Suppressor macrophage treated with lipopolysaccharide for 1 hour (primary cell): ENCODE results near the gene TEX264.

Source experiments
- DNase-seq, 3 donors: peaks; one replicate each; pipeline ENCODE4 v3.0.0-alpha.2; 2020 to 2022

Gene TEX264

GRCh38 chr3:51675201-51675611 lies 4.2 kb downstream of the TEX264 start:
- DNase-seq, result no peak

DNA sequence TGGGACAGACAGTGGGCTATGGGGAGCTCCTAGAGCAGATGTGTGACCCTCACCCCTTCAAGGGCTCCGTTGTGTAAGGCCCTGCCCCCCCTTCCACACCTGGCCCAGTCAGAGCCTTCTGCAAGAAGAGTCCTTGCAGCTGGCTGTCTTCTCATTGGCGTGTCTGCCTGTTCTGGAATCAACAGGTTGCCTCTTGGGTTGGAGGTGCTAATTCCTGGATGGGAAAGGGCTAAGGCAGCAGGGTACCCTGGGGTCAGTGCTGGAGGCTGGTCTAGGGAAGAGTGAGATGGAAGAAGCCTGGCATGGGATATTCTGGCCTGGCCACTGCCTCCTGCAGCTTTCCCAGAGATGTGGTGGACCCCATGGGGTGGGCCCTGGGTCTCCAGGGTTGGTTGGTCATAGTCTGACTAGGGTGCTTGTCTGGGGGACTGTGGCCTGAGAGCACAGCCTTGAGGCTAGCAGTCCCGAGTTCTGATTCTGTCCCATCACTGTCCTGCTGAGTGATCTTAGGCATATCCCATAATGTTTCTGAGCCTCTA lies 5.1 kb downstream of the TEX264 start:
- DNase-seq, result no peak

DNA sequence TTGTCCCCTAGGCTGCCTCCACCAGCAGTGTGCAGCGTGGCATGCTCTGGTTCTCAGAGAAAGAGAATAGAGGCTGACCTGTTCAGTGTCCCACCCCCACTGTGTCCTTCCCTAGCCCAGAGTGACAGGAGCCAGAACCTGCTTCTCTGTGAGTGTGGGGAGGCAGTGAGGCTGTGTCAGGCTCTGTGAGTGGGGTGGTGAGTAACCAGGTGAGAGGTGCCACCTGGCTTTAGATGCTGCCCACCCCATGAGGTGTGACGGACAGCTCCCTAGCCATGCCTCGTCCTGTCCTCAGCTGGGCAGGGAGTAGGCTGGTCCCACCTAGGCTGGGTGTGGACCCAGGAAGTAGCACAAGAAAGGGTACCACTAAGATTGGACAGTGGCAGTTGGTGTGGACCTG lies 6.3 kb downstream of the TEX264 start:
- no peak for DNase-seq

GRCh38 chr3:51678186-51678585 lies 7.1 kb downstream of the TEX264 start:
- no peak for DNase-seq

DNA sequence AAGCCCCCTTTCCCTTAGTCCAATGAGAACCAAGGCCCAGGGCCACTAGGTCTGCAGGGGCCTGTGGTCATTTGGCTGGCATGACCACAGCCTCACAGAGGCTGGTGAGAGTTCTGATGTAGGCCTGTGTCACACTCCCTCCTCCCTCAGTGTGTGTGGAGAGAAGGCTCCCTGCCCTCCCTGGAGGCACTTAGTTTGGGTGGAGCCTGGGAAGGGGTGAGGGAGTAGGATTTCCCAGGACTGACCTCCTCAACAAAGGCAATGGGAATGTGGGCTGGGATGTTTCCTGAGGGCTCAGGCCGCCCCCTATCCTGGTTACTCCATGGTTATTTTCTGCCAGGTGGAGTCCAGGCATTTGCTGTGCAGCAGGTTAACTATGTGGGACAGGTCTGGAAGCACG lies 7.6 kb downstream of the TEX264 start:
- no peak for DNase-seq

GRCh38 chr3:51679318-51679717 lies 8.3 kb downstream of the TEX264 start:
- no peak for DNase-seq

- no peak for DNase-seq
These were observed 8.7 kb downstream of the TEX264 start for GRCh38 chr3:51679777-51680176.

DNA sequence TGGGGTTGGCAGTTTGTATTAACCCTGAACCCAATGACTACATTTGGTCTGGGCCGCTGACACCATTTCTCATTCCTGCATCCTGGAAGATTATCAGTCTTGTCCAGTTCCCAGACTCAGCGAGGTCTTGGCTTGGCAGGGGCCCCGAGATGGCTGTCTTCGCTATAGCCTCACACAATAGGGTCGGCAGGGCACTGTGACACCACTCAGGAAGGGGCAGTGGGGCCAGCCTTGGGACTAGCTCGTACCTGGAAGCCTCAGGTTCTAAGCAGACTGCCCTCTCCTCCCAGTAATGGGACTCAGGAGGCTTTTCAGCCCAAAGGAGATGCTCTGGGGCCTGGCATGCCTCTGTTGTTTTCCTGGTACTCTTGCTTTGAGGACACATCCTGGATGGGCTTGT lies 9.1 kb downstream of the TEX264 start:
- no peak for DNase-seq

DNA sequence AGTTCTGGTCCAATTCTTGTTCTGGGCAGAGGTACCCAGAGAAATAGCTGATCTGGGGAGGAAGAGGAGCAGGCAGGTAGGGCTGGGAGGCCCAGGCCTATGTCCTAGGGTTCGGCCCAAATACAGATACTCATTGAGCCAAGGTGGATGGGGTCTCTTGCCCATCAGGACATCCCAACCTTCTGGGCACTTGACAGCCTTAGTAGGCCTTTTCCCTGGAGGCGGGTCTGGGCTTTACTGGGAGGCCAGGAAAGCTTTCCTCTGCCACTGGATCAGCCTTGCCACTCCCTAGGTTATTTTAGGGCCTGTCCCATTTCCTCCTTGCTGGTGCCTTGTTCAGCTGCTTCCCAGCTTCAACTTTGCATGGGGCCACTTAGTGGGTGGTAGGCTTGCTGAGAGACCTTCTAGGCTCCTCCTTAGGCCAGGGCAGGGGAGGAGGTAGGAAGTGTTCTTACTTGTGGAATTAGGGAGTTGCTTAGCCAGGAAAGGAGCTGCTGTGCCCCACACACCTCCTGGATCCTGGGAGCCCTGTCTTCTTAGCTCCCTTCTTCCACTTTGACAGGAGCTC lies 9.7 kb downstream of the TEX264 start:
- peak in 2 of 3 donors; percentile 32 to 35 for DNase-seq

GRCh38 chr3:51681453-51681852 lies 10.4 kb downstream of the TEX264 start:
- DNase-seq, result peak; percentile 80 to 84 (median 83)

GRCh38 chr3:51682079-51682478 lies 11.0 kb downstream of the TEX264 start:
- DNase-seq, result peak; percentile 87 to 92 (median 91)

DNA sequence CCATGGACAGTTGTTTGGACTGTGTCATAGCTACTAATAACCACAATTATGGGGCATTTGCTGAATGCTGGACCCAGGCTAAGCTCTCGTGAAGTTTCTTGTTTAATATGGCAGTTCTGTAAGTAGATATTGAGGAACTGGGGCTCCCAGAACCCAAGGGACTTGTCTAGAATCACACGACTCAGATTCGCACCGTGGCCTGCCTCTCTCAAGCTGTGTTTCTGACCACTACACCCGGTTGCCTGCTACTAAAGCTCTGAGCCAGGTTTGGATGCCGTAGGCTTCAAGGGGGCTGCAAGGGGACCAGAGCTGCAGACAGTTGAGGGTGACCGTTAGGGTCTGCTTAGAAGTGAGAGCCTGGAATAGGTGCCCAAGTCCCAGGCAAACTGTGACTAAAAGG lies 11.5 kb downstream of the TEX264 start:
- no peak for DNase-seq

- no peak for DNase-seq
These were observed 12.5 kb downstream of the TEX264 start for GRCh38 chr3:51683566-51683965.

- no peak for DNase-seq
These were observed 14.1 kb downstream of the TEX264 start for GRCh38 chr3:51684971-51685751.

- no peak for DNase-seq
These were observed 15.0 kb downstream of the TEX264 start for GRCh38 chr3:51686056-51686455.

DNA sequence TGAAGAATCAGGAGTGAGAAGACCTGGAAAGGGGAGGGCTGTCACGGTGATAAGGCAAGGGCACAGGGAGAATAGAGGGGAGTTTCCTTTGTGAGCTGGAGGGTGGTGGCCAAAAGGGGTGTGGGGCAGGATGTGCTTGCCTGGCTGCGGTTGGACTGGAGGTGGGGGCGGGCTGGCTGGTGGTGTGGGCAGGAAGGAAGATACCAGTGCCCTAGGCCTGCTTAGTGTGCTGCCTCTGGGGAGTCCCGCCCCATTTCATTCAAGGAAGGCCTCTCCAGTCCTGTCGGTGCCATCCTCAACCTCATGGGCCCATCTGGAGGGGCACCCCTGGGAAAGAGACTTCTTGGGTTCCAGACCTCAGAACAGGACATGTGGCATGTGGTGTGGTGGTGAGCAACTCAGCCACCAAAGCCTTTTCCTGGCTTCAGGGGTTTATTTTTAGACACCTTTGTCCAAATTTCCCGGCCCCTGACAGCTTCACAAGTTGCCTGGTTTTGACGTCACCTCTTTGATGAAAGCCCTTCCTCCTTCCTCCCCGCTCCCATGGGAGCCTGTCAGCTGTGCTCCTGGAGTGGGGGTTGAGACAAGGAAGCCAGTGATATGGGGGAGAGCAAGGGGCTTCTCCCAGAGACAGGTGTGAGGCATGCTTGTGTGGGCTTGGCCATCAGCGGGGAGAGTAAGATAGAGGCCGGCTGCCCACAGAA lies 15.6 kb downstream of the TEX264 start:
- peak; percentile 68 to 87 (median 74) for DNase-seq

DNA sequence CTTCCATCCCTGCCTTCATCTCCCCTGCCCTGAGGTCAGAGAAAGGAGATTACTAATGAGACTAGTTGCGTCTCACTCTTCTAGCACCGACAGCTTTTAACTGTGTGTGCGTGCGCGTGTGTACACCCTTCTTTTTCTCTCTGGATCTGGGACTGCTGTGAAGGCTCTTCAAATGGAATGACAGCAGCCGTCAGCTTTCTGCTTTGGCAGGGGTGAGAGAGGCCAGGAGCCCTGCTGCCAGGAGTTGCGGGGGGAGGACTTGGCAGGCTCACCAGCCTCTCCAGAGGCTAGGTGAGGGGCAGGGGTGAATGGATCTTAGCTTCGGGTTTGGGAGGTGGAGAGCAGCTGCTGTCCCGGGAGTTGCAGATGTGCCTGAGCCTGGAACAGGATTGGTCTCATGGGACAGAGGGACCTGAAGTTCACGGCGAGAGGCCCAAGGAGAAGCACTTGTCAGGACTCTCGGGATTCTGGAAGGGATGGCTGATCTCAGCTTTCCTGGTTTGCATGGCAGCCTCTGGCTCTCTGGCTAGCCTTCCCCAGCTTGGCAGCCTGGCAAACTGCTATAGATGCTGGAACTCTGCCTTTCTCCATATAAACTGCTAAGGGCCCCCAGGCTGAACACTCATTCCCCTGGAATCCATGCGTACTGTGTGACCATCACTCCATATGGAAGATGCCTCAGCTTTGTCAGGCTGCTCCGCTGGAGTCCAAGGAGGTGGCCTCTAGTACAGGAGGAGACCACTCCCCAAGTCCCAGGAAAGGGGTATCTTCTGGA lies 16.6 kb downstream of the TEX264 start:
- no peak for DNase-seq

DNA sequence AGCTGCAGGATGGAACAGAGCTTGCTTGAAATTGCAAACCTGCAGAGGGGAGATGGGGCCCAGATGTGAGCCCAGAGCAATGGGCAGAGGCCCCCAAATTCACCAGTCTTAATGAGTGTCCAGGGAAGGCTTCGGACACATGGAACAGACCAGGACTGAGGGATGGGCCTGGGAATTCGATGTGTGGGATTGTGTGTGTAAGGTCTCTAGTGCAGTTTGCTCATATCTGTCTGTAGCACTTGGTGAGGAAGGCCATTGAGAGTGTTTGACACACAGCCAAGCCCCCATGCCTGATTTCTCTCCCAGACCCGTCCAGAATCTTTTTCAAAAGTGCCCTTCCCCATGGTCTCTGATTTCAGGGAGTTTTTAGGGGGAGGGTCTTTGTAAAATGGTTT lies 17.2 kb downstream of the TEX264 start:
- DNase-seq, result no peak

DNA sequence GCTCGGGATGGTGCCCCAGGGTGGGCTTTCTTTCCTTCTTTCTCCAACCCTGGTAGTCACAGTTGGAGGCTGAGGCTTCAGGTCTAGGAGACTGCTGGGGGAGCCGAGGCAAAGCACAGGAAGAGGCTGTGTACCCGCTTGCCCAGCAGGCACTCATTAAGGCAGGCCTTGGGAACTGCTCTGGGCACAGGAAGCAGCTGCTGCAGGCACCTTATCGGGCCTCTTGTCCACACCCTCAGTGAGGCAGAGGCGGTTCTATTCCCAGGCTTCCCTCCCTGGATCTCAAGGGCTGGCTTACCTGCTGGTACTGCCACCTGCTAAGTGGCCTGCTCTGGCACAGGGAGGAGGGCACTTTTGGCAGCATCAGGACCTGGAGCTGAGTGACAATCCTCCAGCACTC lies 20.0 kb downstream of the TEX264 start:
- no peak for DNase-seq

- no peak for DNase-seq
These were observed 20.9 kb downstream of the TEX264 start for GRCh38 chr3:51691949-51692348.

- DNase-seq, result no peak
These were observed 21.9 kb downstream of the TEX264 start for GRCh38 chr3:51692980-51693395.

DNA sequence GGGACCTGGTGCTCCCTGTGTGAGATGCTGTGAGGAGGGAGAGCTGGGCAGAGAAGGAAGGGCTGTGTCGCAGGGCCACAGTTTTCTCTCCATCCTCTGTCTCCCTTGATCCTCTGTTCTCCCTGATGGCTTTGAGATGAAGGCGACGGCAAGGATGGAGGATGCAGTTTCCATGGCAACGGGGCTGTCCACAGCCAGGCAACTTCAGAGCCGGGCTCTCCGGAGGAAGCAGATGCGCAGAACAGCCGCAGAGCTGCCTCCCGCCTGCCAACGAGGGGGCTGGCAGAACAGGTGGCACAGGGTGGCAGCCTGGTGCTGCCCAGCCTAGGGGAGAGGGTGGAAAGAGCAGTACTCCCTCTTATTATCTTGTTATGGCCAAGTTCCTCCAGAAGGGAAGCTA lies 25.9 kb downstream of the TEX264 start:
- no peak for DNase-seq

- no peak for DNase-seq
These were observed 27.2 kb downstream of the TEX264 start for GRCh38 chr3:51698209-51698608.
